SK-N-SH treated with all-trans-retinoic acid at 6 μM for 48 hours (cell line): ENCODE data around the gene C3orf70.

ENCODE experiments used
- ATAC-seq: fragments of 200-7000 bp; cut with Tn5 transposase; 3 replicates; pipeline ENCODE4 v1.9.1; 2020; ENCODE audit warnings: mild to moderate bottlenecking, moderate library complexity
- ARNTL ChIP-seq: fragments of 450-650 bp; formaldehyde crosslinking; IDR thresholded peaks from 2 replicates; pipeline ENCODE4 v1.5.0; 2020; ENCODE audit warnings: low read depth, mild to moderate bottlenecking, moderate library complexity, borderline replicate concordance
- BACH2 ChIP-seq: fragments of 250-450 bp; sonication (Bioruptor Pico); IDR thresholded peaks from 2 replicates; pipeline ENCODE4 v1.9.0; 2021; ENCODE audit warnings: mild to moderate bottlenecking, borderline replicate concordance
- CSDC2 ChIP-seq: fragments of 250-450 bp; sonication (Bioruptor Pico); IDR thresholded peaks from 2 replicates; pipeline ENCODE4 v1.5.0; 2020; ENCODE audit warnings: mild to moderate bottlenecking, moderate library complexity
- GLIS3 ChIP-seq: fragments of 250-450 bp; sonication (Bioruptor Pico); IDR thresholded peaks from 2 replicates; pipeline ENCODE4 v1.5.0; 2020; ENCODE audit warnings: mild to moderate bottlenecking, moderate library complexity
- ISL1 ChIP-seq: fragments of 250-450 bp; sonication (Bioruptor Pico); IDR thresholded peaks from 2 replicates; pipeline ENCODE4 v2.1.2; 2022; ENCODE audit warnings: mild to moderate bottlenecking, moderate library complexity
- OSR1 ChIP-seq: fragments of 250-450 bp; sonication (Bioruptor Pico); IDR thresholded peaks from 2 replicates; pipeline ENCODE4 v1.8.0; 2022; ENCODE audit warnings: moderate library complexity, mild to moderate bottlenecking, inconsistent platforms
- PPARA ChIP-seq: fragments of 250-450 bp; sonication (Bioruptor Pico); IDR thresholded peaks from 2 replicates; pipeline ENCODE4 v1.5.0; 2020; ENCODE audit warnings: mild to moderate bottlenecking, borderline replicate concordance
- RARB ChIP-seq: fragments of 250-450 bp; sonication (Bioruptor Pico); IDR thresholded peaks from 2 replicates; pipeline ENCODE4 v1.8.0; 2021; ENCODE audit warnings: mild to moderate bottlenecking, moderate library complexity
- SNAI2 ChIP-seq: fragments of 250-450 bp; sonication (Bioruptor Pico); IDR thresholded peaks from 2 replicates; pipeline ENCODE4 v1.5.0; 2020; ENCODE audit warnings: mild to moderate bottlenecking, moderate library complexity
- TCF4 ChIP-seq: fragments of 250-450 bp; sonication (Bioruptor Pico); IDR thresholded peaks from 2 replicates; pipeline ENCODE4 v1.8.0; 2021; ENCODE audit warnings: mild to moderate bottlenecking, moderate library complexity, borderline replicate concordance
- ZFP3 ChIP-seq: fragments of 250-450 bp; sonication (Bioruptor Pico); IDR thresholded peaks from 2 replicates; pipeline ENCODE4 v1.5.0; 2020; ENCODE audit warnings: mild to moderate bottlenecking, moderate library complexity
- ZFP30 ChIP-seq: fragments of 450-650 bp; formaldehyde crosslinking; IDR thresholded peaks from 2 replicates; pipeline ENCODE4 v1.5.0; 2022; ENCODE audit warnings: mild to moderate bottlenecking, moderate library complexity
- ZNF565 ChIP-seq: fragments of 450-650 bp; formaldehyde crosslinking; conservative IDR thresholded peaks from 2 replicates; pipeline ENCODE4 v1.5.0; 2020; ENCODE audit warnings: low read depth, mild to moderate bottlenecking, moderate library complexity
- ZNF70 ChIP-seq: fragments of 450-650 bp; formaldehyde crosslinking; IDR thresholded peaks from 2 replicates; pipeline ENCODE4 v1.5.0; 2020; ENCODE audit warnings: mild to moderate bottlenecking, moderate library complexity
- ZNF8 ChIP-seq: fragments of 450-650 bp; formaldehyde crosslinking; IDR thresholded peaks from 2 replicates; pipeline ENCODE4 v1.5.0; 2020; ENCODE audit warnings: mild to moderate bottlenecking, moderate library complexity
- TF ChIP-seq, protein P1 (sequence below): fragments of 250-450 bp; sonication (Bioruptor Pico); IDR thresholded peaks from 2 replicates; pipeline ENCODE4 v1.8.0; 2020; ENCODE audit warnings: mild to moderate bottlenecking, moderate library complexity, borderline replicate concordance
- TF ChIP-seq, protein P2 (sequence below): fragments of 250-450 bp; sonication (Bioruptor Pico); IDR thresholded peaks from 2 replicates; pipeline ENCODE4 v1.5.0; 2020; ENCODE audit warnings: mild to moderate bottlenecking, moderate library complexity
- TF ChIP-seq, protein P3 (sequence below): fragments of 250-450 bp; sonication (Bioruptor Pico); IDR thresholded peaks from 2 replicates; pipeline ENCODE4 v1.5.1; 2020; ENCODE audit warnings: low read depth, mild to moderate bottlenecking, moderate library complexity
- TF ChIP-seq, protein P4 (sequence below): fragments of 250-450 bp; sonication (Bioruptor Pico); IDR thresholded peaks from 2 replicates; pipeline ENCODE4 v1.5.1; 2021; ENCODE audit warnings: mild to moderate bottlenecking, moderate library complexity

Gene C3orf70

GRCh38 chr3:185199671-185200070, 46.8 kb upstream of the C3orf70 start (continued):
- TF ChIP-seq, protein P1, sequence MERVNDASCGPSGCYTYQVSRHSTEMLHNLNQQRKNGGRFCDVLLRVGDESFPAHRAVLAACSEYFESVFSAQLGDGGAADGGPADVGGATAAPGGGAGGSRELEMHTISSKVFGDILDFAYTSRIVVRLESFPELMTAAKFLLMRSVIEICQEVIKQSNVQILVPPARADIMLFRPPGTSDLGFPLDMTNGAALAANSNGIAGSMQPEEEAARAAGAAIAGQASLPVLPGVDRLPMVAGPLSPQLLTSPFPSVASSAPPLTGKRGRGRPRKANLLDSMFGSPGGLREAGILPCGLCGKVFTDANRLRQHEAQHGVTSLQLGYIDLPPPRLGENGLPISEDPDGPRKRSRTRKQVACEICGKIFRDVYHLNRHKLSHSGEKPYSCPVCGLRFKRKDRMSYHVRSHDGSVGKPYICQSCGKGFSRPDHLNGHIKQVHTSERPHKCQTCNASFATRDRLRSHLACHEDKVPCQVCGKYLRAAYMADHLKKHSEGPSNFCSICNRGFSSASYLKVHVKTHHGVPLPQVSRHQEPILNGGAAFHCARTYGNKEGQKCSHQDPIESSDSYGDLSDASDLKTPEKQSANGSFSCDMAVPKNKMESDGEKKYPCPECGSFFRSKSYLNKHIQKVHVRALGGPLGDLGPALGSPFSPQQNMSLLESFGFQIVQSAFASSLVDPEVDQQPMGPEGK (CRISPR knock-in tag): no peak
- TF ChIP-seq, protein P2, sequence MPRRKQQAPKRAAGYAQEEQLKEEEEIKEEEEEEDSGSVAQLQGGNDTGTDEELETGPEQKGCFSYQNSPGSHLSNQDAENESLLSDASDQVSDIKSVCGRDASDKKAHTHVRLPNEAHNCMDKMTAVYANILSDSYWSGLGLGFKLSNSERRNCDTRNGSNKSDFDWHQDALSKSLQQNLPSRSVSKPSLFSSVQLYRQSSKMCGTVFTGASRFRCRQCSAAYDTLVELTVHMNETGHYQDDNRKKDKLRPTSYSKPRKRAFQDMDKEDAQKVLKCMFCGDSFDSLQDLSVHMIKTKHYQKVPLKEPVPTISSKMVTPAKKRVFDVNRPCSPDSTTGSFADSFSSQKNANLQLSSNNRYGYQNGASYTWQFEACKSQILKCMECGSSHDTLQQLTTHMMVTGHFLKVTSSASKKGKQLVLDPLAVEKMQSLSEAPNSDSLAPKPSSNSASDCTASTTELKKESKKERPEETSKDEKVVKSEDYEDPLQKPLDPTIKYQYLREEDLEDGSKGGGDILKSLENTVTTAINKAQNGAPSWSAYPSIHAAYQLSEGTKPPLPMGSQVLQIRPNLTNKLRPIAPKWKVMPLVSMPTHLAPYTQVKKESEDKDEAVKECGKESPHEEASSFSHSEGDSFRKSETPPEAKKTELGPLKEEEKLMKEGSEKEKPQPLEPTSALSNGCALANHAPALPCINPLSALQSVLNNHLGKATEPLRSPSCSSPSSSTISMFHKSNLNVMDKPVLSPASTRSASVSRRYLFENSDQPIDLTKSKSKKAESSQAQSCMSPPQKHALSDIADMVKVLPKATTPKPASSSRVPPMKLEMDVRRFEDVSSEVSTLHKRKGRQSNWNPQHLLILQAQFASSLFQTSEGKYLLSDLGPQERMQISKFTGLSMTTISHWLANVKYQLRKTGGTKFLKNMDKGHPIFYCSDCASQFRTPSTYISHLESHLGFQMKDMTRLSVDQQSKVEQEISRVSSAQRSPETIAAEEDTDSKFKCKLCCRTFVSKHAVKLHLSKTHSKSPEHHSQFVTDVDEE (CRISPR knock-in tag): no peak
- TF ChIP-seq ZNF565 (CRISPR knock-in tag): no peak

GRCh38 chr3:185199206-185199605, 46.3 kb upstream of the C3orf70 start:
- no peak for ATAC-seq
- TF ChIP-seq GLIS3 (CRISPR knock-in tag) (no peak), ISL1 (CRISPR knock-in tag) (no peak), CSDC2 (CRISPR knock-in tag) (no peak), ZNF70 (CRISPR knock-in tag) (no peak), TCF4 (CRISPR knock-in tag) (no peak), ZNF565 (CRISPR knock-in tag) (no peak), PPARA (no peak), SNAI2 (no peak), RARB (no peak)
- TF ChIP-seq, protein P3, sequence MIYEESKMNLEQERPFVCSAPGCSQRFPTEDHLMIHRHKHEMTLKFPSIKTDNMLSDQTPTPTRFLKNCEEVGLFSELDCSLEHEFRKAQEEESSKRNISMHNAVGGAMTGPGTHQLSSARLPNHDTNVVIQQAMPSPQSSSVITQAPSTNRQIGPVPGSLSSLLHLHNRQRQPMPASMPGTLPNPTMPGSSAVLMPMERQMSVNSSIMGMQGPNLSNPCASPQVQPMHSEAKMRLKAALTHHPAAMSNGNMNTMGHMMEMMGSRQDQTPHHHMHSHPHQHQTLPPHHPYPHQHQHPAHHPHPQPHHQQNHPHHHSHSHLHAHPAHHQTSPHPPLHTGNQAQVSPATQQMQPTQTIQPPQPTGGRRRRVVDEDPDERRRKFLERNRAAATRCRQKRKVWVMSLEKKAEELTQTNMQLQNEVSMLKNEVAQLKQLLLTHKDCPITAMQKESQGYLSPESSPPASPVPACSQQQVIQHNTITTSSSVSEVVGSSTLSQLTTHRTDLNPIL (CRISPR knock-in tag): no peak
- TF ChIP-seq, protein P4, sequence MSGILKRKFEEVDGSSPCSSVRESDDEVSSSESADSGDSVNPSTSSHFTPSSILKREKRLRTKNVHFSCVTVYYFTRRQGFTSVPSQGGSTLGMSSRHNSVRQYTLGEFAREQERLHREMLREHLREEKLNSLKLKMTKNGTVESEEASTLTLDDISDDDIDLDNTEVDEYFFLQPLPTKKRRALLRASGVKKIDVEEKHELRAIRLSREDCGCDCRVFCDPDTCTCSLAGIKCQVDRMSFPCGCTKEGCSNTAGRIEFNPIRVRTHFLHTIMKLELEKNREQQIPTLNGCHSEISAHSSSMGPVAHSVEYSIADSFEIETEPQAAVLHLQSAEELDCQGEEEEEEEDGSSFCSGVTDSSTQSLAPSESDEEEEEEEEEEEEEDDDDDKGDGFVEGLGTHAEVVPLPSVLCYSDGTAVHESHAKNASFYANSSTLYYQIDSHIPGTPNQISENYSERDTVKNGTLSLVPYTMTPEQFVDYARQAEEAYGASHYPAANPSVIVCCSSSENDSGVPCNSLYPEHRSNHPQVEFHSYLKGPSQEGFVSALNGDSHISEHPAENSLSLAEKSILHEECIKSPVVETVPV (CRISPR knock-in tag): no peak
- TF ChIP-seq, all 23 proteins: peak for 0

DNA sequence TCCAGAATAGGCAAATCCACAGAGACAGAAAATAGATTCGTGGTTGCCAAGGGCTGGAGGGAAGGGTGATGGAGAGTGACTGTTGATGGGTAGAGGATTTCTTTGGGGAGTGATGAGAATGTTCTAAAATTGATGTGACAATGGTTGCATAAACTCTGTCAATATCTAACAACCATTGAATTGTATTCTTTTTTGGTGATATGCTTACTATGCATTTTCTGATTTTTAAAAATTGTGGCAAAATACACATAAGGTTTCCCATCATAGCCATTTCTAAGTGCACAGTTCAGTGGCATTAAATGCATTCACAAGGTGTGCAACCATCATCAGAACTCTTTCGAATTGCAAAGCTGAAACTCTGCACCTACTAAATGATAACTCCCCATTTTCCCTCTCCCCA, 44.2 kb upstream of the C3orf70 start:
- ATAC-seq: no peak
- no peak for TF ChIP-seq ZFP30
- no peak for TF ChIP-seq ISL1 (CRISPR knock-in tag)
- TF ChIP-seq ZFP3 (CRISPR knock-in tag): no peak
- TF ChIP-seq ZNF565 (CRISPR knock-in tag): no peak
- TF ChIP-seq TCF4 (CRISPR knock-in tag): no peak
- TF ChIP-seq, protein P1 (CRISPR knock-in tag): no peak
- TF ChIP-seq, protein P2 (CRISPR knock-in tag): no peak
- no peak for TF ChIP-seq ZNF8 (CRISPR knock-in tag)
- no peak for TF ChIP-seq BACH2 (CRISPR knock-in tag)
- TF ChIP-seq OSR1 (CRISPR knock-in tag): no peak
- no peak for TF ChIP-seq ARNTL (CRISPR knock-in tag)
- TF ChIP-seq RARB: no peak
- TF ChIP-seq, protein P3 (CRISPR knock-in tag): no peak
- TF ChIP-seq, protein P4 (CRISPR knock-in tag): no peak
